GM12801 (cell line): ENCODE measurements around the gene KRTAP5-7.

Source experiments
- TF ChIP-seq, protein P1 (sequence below): IDR thresholded peaks from one replicate; pipeline ENCODE4 v1.5.1; 2011; ENCODE audit warnings: control low read depth; ENCODE audit not compliant: insufficient read length; ENCODE audit errors: extremely low read depth

Gene KRTAP5-7

GRCh38 chr11:71483692-71484091 lies 43.4 kb upstream of the KRTAP5-7 start:
- TF ChIP-seq, protein P1, sequence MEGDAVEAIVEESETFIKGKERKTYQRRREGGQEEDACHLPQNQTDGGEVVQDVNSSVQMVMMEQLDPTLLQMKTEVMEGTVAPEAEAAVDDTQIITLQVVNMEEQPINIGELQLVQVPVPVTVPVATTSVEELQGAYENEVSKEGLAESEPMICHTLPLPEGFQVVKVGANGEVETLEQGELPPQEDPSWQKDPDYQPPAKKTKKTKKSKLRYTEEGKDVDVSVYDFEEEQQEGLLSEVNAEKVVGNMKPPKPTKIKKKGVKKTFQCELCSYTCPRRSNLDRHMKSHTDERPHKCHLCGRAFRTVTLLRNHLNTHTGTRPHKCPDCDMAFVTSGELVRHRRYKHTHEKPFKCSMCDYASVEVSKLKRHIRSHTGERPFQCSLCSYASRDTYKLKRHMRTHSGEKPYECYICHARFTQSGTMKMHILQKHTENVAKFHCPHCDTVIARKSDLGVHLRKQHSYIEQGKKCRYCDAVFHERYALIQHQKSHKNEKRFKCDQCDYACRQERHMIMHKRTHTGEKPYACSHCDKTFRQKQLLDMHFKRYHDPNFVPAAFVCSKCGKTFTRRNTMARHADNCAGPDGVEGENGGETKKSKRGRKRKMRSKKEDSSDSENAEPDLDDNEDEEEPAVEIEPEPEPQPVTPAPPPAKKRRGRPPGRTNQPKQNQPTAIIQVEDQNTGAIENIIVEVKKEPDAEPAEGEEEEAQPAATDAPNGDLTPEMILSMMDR = no peak

- TF ChIP-seq, protein P1 = no peak
Observed at GRCh38 chr11:71484248-71485062, 42.6 kb upstream of the KRTAP5-7 start.

DNA sequence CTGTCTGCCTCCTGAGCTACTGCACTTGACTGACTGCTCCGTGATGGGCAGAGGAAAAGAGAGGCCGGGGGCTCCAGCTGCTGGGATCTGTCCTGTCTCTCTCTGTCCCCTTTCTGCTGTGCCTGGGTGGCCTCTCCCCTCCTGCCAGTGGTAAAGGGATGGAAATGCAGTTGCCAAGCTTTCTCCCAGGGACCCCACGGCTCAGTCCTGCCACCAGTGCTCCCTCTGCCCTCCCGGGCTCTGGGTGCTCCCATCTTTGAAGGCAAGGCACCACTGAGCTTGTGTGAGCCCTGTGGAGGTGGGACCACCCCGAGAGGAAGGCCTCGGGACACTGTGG lies 42.0 kb upstream of the KRTAP5-7 start:
- TF ChIP-seq, protein P1 = no peak

GRCh38 chr11:71485466-71485865 lies 41.6 kb upstream of the KRTAP5-7 start:
- TF ChIP-seq, protein P1 = no peak

GRCh38 chr11:71486320-71486719 lies 40.7 kb upstream of the KRTAP5-7 start:
- TF ChIP-seq, protein P1 = no peak

GRCh38 chr11:71488681-71489270 lies 38.3 kb upstream of the KRTAP5-7 start:
- TF ChIP-seq, protein P1 = no peak

DNA sequence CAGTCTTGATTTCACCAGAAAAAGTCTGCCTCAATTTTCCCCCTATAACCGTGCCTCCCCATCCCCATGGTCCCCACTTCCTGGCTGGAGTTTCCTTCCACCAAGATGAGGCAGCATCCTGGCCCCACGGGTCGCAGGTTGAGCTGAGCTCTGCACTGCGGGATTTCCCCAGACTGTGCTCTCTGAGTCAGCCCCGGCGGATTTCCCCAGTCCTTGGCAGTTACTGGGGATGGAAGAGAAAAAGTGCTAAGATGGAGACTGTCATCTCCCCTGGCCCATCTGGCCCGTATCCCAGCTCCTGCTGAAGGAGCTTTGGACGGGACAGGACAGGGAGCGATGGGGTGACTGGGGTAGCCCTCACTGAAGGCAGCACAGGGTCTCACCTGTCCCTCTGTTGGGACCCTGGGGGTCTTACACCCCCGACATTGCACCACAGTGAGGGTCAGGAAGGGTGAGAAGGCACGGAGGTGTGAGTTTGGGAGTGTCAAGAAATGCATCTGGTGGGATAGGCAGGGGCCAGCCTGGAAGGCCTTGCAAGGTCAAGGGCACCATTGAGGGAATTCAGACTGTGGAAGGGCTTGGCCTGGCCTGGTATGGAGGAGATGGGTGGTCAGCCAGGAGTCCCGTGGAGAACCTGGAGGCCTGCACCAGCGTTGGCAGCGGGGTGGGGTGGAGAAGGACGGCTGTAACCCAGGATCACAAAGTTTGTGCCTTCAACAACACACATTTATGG lies 37.6 kb upstream of the KRTAP5-7 start:
- TF ChIP-seq, protein P1 = no peak
